Mesothelial cell of epicardium (in vitro differentiated cells): Measurements from ENCODE around the gene TRAF2. TPM values are rescaled to one million over a fixed set of nuclear protein-coding genes. Genes with fewer than 3 reads are reported as not detected.
A peak's percentile ranks its signal among the peaks of the same experiment; 100 is the strongest.

Experiments
- DNase-seq, 2 experiments: peaks; one replicate each; pipeline ENCODE4 v3.0.0; 2021; ENCODE audit warnings: low spot score in 2 of 2; ENCODE audit not compliant: unreplicated experiment in 2 of 2
- H3K27ac Mint-ChIP-seq: 2 replicates; pipeline ENCODE4 v1.8.0; 2021; ENCODE audit warnings: mixed read lengths
- H3K27me3 Mint-ChIP-seq: 2 replicates; pipeline ENCODE4 v1.8.0; 2021; ENCODE audit warnings: low read depth, mixed read lengths
- H3K36me3 Mint-ChIP-seq: 2 replicates; pipeline ENCODE4 v1.8.0; 2021; ENCODE audit warnings: mixed read lengths
- H3K4me1 Mint-ChIP-seq: 2 replicates; pipeline ENCODE4 v1.8.0; 2021; ENCODE audit warnings: mixed read lengths
- H3K4me3 Mint-ChIP-seq: 2 replicates; pipeline ENCODE4 v1.8.0; 2021; ENCODE audit warnings: mild to moderate bottlenecking, moderate library complexity, mixed read lengths
- H3K9me3 Mint-ChIP-seq: 2 replicates; pipeline ENCODE4 v1.8.0; 2021; ENCODE audit warnings: mixed read lengths
- total RNA-seq: library from RNA; stranded (reverse); gene quantifications from 3 replicates; pipeline ENCODE4 v1.2.1, GENCODE V29; 2021
- TF ChIP-seq, protein P1 (sequence below): fragments of 200-600 bp; sonication (generic); IDR thresholded peaks from one replicate; pipeline ENCODE4 v1.5.0; 2021; ENCODE audit warnings: antibody characterized with exemption; ENCODE audit not compliant: unreplicated experiment

Gene TRAF2
- total RNA-seq, 1 donor from 2014 or later = 17.4 TPM

DNA sequence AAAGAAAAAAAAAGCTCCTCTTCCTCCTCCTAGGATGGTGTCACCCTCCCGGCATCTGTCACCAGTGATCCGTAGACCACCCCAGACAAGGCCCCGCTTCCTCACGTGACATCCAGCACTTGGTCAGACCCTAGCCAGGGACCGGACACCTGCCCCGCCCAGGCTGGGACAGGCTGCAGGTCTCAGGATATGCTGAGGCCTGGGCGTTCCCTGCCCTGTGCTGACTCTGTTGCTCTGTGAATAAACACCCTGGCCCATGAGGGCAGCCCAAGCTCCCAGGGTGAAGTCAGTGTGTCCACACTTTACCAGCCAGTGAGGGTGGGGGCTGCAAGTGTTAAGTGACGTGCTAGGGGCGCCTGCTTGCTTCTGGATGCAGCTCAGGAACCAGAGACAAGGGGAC lies 25.8 kb upstream of the TRAF2 start:
- Mint-ChIP-seq H3K27ac (peak overlapping the region; percentile 77), H3K36me3 (peaks cover 4% of the 10 kb centered on the region), H3K9me3 (no peaks in the 10 kb centered on the region), H3K4me1 (peaks cover 5% of the 10 kb centered on the region), H3K27me3 (no peaks in the 10 kb centered on the region), H3K4me3 (no peak overlapping the region)
- TF ChIP-seq, protein P1, sequence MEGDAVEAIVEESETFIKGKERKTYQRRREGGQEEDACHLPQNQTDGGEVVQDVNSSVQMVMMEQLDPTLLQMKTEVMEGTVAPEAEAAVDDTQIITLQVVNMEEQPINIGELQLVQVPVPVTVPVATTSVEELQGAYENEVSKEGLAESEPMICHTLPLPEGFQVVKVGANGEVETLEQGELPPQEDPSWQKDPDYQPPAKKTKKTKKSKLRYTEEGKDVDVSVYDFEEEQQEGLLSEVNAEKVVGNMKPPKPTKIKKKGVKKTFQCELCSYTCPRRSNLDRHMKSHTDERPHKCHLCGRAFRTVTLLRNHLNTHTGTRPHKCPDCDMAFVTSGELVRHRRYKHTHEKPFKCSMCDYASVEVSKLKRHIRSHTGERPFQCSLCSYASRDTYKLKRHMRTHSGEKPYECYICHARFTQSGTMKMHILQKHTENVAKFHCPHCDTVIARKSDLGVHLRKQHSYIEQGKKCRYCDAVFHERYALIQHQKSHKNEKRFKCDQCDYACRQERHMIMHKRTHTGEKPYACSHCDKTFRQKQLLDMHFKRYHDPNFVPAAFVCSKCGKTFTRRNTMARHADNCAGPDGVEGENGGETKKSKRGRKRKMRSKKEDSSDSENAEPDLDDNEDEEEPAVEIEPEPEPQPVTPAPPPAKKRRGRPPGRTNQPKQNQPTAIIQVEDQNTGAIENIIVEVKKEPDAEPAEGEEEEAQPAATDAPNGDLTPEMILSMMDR = no peak
- peak in 1 of 2 experiments; percentile 12 for DNase-seq

DNA sequence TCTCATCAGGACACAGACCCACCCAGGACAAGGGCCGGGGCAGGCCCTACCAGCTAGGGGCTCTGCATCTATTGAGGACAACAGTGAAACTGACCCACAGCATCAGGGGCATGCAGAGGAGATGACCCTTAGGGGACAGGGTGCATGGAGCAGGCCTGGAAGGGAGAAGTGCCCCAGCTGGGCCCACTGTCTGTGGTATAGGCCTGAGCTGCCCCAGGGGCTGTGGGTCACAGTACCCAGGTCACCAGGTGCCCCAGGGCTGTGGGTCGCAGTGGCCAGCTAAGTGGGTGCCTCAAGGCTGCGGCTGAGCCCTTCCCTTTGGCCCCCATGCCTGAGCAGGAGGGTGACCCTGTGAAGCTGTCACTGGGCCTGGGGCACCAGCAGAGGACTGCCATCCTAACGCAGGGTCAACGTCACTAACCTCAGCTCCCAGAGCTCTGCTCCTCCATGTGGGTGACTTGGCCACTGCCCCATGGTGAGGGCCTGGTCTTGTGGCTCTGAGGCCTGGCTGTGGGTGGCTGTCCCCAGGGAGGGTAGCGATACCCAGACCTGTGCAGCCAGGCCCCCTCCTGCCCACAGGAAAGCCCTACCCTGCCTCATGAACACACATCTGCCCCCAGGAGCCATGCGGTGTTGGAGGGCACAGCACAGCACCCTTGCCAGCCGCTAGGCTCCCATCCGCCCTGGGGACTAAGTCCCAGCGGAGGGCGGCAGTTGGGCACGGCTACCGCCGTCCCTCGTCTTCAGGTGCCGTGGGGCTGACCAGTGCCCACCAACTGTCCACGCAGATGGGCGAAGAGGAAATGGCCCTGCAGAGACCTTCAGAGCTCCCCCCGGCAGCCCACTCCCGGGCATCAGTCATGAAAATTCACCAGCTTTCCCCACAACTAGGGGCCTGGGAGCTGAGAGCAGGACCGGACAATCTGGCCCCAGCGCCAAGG lies 25.1 kb upstream of the TRAF2 start:
- H3K9me3 Mint-ChIP-seq = no peaks in the 10 kb centered on the region
- H3K27ac Mint-ChIP-seq = no peak overlapping the region
- H3K36me3 Mint-ChIP-seq = peaks cover 4% of the 10 kb centered on the region
- H3K4me3 Mint-ChIP-seq = no peak overlapping the region
- H3K27me3 Mint-ChIP-seq = no peaks in the 10 kb centered on the region
- H3K4me1 Mint-ChIP-seq = peaks cover 5% of the 10 kb centered on the region
- peak in 1 of 2 experiments; percentile 11 for DNase-seq
- TF ChIP-seq, protein P1 = no peak

DNA sequence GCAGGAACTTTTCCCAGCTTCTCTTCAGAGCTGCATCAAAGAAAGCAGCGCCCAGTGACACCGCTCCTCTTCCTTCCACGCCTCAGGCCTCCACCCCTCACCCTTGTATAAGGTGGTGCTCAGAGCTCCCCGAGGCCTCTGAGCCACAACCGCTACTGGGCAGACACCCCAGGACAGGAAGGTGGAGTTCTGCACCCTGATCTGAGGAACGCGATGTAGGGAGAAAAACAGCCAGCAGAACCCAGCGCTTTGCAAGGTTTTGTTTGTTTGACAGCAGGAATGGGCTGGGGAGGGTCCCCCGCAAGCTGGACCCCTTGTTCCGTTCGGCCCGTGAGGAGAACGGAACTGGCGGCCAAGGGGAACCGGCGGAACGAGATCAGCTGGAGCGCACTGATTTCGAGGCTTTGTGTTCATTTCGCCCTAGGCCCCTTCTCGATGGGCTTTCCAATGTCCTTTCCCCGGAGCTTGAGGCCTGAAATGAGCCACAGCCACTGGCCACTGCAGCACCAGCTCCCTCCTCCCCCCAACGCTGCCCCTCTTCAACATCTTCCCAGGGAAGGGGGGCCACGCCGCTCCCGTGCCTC lies 24.4 kb upstream of the TRAF2 start:
- DNase-seq = no peak
- Mint-ChIP-seq H3K27me3 (no peaks in the 10 kb centered on the region), H3K9me3 (no peaks in the 10 kb centered on the region), H3K36me3 (peaks cover 4% of the 10 kb centered on the region), H3K27ac (no peak overlapping the region), H3K4me1 (peaks cover 5% of the 10 kb centered on the region), H3K4me3 (no peak overlapping the region)
- TF ChIP-seq, protein P1 = no peak

DNA sequence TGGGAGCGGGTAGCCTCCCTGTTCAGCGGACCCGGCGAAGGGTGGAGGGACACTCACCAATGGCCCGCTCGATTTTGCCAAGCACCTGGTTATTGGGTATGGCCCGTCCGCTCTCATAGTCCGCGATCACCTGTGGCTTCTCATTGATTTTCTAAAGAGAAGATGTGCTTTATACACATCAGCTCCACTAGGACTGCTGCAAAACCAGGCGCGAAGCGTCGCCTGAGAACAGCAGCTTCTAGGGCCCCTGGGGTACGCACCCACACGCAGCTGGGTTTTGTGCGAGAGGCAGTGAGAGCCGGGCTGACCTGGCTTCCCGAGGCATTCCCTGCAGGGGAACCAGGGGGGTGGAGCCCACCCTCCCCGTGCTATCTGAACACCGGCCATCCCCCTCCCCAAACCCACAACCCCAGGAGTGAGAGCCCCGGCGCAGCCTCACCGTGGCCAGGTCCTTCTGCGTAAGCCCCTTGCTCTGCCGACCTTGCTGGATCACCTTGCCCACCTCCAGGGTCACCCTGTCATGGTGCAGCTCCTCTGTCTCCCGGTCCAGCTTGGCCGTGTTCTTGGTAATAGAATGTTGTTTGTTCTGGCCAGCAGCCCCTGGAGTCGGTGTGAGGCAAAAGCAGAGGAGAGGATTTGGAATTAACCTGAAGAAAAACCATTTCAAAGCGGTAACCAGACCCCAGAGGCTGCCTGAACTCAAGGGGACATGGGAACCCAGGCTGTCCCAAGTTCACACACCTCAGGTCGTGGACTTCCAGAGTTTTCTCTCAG lies 23.3 kb upstream of the TRAF2 start:
- Mint-ChIP-seq H3K27ac (no peak overlapping the region), H3K36me3 (peaks cover 10% of the 10 kb centered on the region), H3K9me3 (peaks cover 4% of the 10 kb centered on the region), H3K4me1 (peaks cover 5% of the 10 kb centered on the region), H3K27me3 (no peaks in the 10 kb centered on the region), H3K4me3 (no peak overlapping the region)
- DNase-seq = peak in 1 of 2 experiments; percentile 17
- TF ChIP-seq, protein P1 = no peak

DNA sequence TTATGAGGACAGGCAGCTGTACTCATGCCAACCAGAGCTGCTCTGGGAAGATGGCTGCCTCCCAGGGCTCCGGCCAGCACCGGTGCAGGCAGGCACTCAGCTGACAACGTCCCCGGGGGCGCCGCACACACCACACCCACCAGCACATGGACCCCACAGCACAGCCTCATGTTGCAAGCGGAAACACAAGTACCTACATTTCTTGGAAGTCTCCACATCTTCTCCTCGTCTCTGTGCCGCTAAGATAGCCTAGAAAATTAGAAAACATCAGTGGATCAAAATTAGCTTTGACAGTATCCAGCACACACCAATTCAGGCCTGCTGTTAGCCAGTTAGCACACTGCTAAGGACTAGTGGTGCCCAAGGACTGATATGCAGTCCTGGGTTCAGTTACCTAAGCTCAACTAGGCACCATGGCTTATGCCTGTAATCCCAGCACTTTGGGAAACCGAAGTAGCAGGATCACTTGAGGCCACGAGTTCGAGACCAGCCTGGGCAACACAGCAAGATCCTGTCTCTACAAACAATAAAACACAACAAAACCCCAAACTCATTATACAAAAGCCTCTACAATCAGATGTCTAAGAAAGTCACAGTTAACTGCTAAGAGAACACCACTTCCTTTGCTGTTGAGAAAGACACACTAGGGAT lies 22.6 kb upstream of the TRAF2 start:
- no peak for DNase-seq
- TF ChIP-seq, protein P1 = no peak

More for the DNA sequence above, 22.6 kb upstream of the TRAF2 start:
- no peak overlapping the region for H3K27ac Mint-ChIP-seq
- peaks cover 5% of the 10 kb centered on the region for H3K4me1 Mint-ChIP-seq
- H3K27me3 Mint-ChIP-seq = no peaks in the 10 kb centered on the region
- no peak overlapping the region for H3K4me3 Mint-ChIP-seq
- H3K36me3 Mint-ChIP-seq = peaks cover 14% of the 10 kb centered on the region
- peaks cover 9% of the 10 kb centered on the region for H3K9me3 Mint-ChIP-seq
